NB4 (cell line): ENCODE data around the gene MALRD1.

Source experiments
- DNase-seq: peaks from one replicate; pipeline ENCODE4 v3.0.0; 2010; ENCODE audit warnings: low read depth
- H3K4me3 ChIP-seq: one replicate; pipeline ENCODE4 v1.5.1; 2011; ENCODE audit warnings: mild to moderate bottlenecking, low read depth, low read length, moderate library complexity
- CTCF ChIP-seq: IDR thresholded peaks from one replicate; pipeline ENCODE4 v1.5.1; 2012; ENCODE audit warnings: low read depth, low read length
- MAX ChIP-seq: IDR thresholded peaks from 2 replicates; pipeline ENCODE4 v1.6.1; 2011; ENCODE audit warnings: low read depth, low read length
- MYC ChIP-seq: IDR thresholded peaks from 2 replicates; pipeline ENCODE4 v1.6.1; 2011; ENCODE audit warnings: low read depth, low read length
- POLR2A ChIP-seq: IDR thresholded peaks from 2 replicates; pipeline ENCODE4 v1.6.1; 2011; ENCODE audit warnings: mild to moderate bottlenecking; ENCODE audit not compliant: insufficient read length; ENCODE audit errors: extremely low read depth

The MALRD1 gene

GRCh38 chr10:19688344-19688743 lies 639.7 kb downstream of the MALRD1 start:
- TF ChIP-seq MAX, result no peak
- no peak for TF ChIP-seq POLR2A
- TF ChIP-seq MYC, result no peak
- TF ChIP-seq CTCF, result no peak
- DNase-seq, result no peak
- H3K4me3 ChIP-seq, result no peak overlapping the region

- no peak for DNase-seq
- no peak overlapping the region for H3K4me3 ChIP-seq
- no peak for TF ChIP-seq CTCF
- TF ChIP-seq MAX, result no peak
- no peak for TF ChIP-seq MYC
- TF ChIP-seq POLR2A, result no peak
Measured at GRCh38 chr10:19689231-19689630, 640.6 kb downstream of the MALRD1 start.

GRCh38 chr10:19699299-19699698 lies 650.7 kb downstream of the MALRD1 start:
- no peak overlapping the region for H3K4me3 ChIP-seq
- TF ChIP-seq POLR2A (no peak), CTCF (no peak), MAX (no peak), MYC (no peak)
- no peak for DNase-seq

- no peak for TF ChIP-seq MYC
- TF ChIP-seq CTCF, result no peak
- no peak for TF ChIP-seq POLR2A
- TF ChIP-seq MAX, result no peak
- no peak overlapping the region for H3K4me3 ChIP-seq
- DNase-seq, result no peak
Measured at GRCh38 chr10:19701427-19702052, 652.9 kb downstream of the MALRD1 start.

GRCh38 chr10:19702215-19702614 lies 653.6 kb downstream of the MALRD1 start:
- no peak for DNase-seq
- TF ChIP-seq CTCF (no peak), POLR2A (no peak), MAX (no peak), MYC (no peak)
- H3K4me3 ChIP-seq, result no peak overlapping the region
